Cardiac muscle cell (in vitro differentiated cells and primary cell): Measurements from ENCODE around the gene CLDN11. TPM values are rescaled to one million over a fixed set of nuclear protein-coding genes. Genes with fewer than 3 reads are reported as not detected.

Experiments
- DNase-seq, 2 donors: peaks; one replicate each; pipeline versions ENCODE4 v3.0.0 to v3.0.0-alpha.2; 2010 to 2017; ENCODE audit warnings: low read depth in 1 of 2, low spot score in 1 of 2
- H3K27ac ChIP-seq: fragments of 200-600 bp; sonication (generic); 2 replicates; pipeline ENCODE4 v1.5.1; 2016
- H3K27me3 ChIP-seq: fragments of 200-600 bp; sonication (generic); 2 replicates; pipeline ENCODE4 v1.6.0; 2016; ENCODE audit warnings: control low read depth
- H3K36me3 ChIP-seq: fragments of 200-600 bp; sonication (generic); 2 replicates; pipeline ENCODE4 v1.5.1; 2016; ENCODE audit warnings: control low read depth
- H3K4me1 ChIP-seq: fragments of 200-600 bp; sonication (generic); 2 replicates; pipeline ENCODE4 v1.8.1; 2017; ENCODE audit warnings: low read depth, mild to moderate bottlenecking, mixed run types
- H3K4me3 ChIP-seq: fragments of 200-600 bp; sonication (generic); 2 replicates; pipeline ENCODE4 v1.5.1; 2016; ENCODE audit warnings: mild to moderate bottlenecking
- H3K9me3 ChIP-seq: fragments of 200-600 bp; sonication (generic); 2 replicates; pipeline ENCODE4 v1.5.1; 2017; ENCODE audit warnings: low read depth, mild to moderate bottlenecking, control low read depth
- CTCF ChIP-seq: IDR thresholded peaks from 2 replicates; pipeline ENCODE4 v1.5.1; 2012; ENCODE audit warnings: low read depth, mild to moderate bottlenecking, low read length
- polyA plus RNA-seq: library from polyadenylated mRNA; unstranded; fragments of >200 nt; fragmentation: Nextera tagmentation; extraction: Ambion mirVana; gene quantifications from 2 replicates; pipeline ENCODE4 v1.2.1, GENCODE V29; 2016
- total RNA-seq: library from RNA; depleted of rRNA; stranded (reverse); fragments of >200 nt; gene quantifications from 2 replicates; pipeline ENCODE4 v1.2.3, GENCODE V29; 2016

Gene CLDN11
- total and polyA plus RNA-seq, 2 experiments from 2014 or later, result 0.09 TPM; not detected in 1

GRCh38 chr3:170414202-170414663 is 4.4 kb upstream of the CLDN11 start:
- no peak overlapping the region for H3K4me3 ChIP-seq
- no peaks in the 10 kb centered on the region for H3K36me3 ChIP-seq
- no peaks in the 10 kb centered on the region for H3K9me3 ChIP-seq
- DNase-seq, result peak; percentile 77 to 91
- H3K27me3 ChIP-seq, result peaks cover 22% of the 10 kb centered on the region
- no peaks in the 10 kb centered on the region for H3K4me1 ChIP-seq
- peak; percentile 100 for TF ChIP-seq CTCF
- no peak overlapping the region for H3K27ac ChIP-seq

GRCh38 chr3:170417090-170417489 is 1.6 kb upstream of the CLDN11 start:
- no peak overlapping the region for H3K4me3 ChIP-seq
- no peaks in the 10 kb centered on the region for H3K9me3 ChIP-seq
- no peak overlapping the region for H3K27ac ChIP-seq
- peaks cover 32% of the 10 kb centered on the region for H3K27me3 ChIP-seq
- no peaks in the 10 kb centered on the region for H3K4me1 ChIP-seq
- no peaks in the 10 kb centered on the region for H3K36me3 ChIP-seq
- DNase-seq, result no peak
- no peak for TF ChIP-seq CTCF

- Histone ChIP-seq H3K27me3 (peaks cover 32% of the 10 kb centered on the region), H3K4me3 (peak overlapping the region; percentile 39), H3K36me3 (no peaks in the 10 kb centered on the region), H3K27ac (no peak overlapping the region), H3K9me3 (no peaks in the 10 kb centered on the region), H3K4me1 (no peaks in the 10 kb centered on the region)
- peak; percentile 35 to 65 for DNase-seq
- no peak for TF ChIP-seq CTCF
Measured at GRCh38 chr3:170419557-170420087, 954 bp downstream of the CLDN11 start.

- peak in 1 of 2 donors; percentile 80 for DNase-seq
- Histone ChIP-seq H3K27me3 (peaks cover 32% of the 10 kb centered on the region), H3K27ac (no peak overlapping the region), H3K9me3 (no peaks in the 10 kb centered on the region), H3K36me3 (no peaks in the 10 kb centered on the region), H3K4me1 (no peaks in the 10 kb centered on the region), H3K4me3 (no peak overlapping the region)
- TF ChIP-seq CTCF, result no peak
Measured at GRCh38 chr3:170420307-170420821, 1.7 kb downstream of the CLDN11 start.

- H3K36me3 ChIP-seq, result no peaks in the 10 kb centered on the region
- TF ChIP-seq CTCF, result no peak
- peaks cover 32% of the 10 kb centered on the region for H3K27me3 ChIP-seq
- no peak overlapping the region for H3K4me3 ChIP-seq
- H3K9me3 ChIP-seq, result no peaks in the 10 kb centered on the region
- peak; percentile 22 to 55 for DNase-seq
- H3K4me1 ChIP-seq, result no peaks in the 10 kb centered on the region
- no peak overlapping the region for H3K27ac ChIP-seq
Measured at GRCh38 chr3:170421111-170421641, 2.5 kb downstream of the CLDN11 start.
